HepG2 (cell line): Measurements from ENCODE around the gene FAM120B. TPM values are rescaled to one million over a fixed set of nuclear protein-coding genes. Genes with fewer than 3 reads are reported as not detected.

Source experiments
- MNT ChIP-seq: fragments of 450-650 bp; IDR thresholded peaks from 2 replicates; pipeline ENCODE4 v1.6.1; 2016
- MXI1 ChIP-seq: IDR thresholded peaks from 3 replicates; pipeline ENCODE4 v1.6.1; 2012; ENCODE audit warnings: low read depth, low read length, inconsistent platforms, borderline replicate concordance
- NRL ChIP-seq: sonication (generic); formaldehyde crosslinking; IDR thresholded peaks from 2 replicates; pipeline ENCODE4 v1.5.0; 2020; ENCODE audit warnings: missing genetic modification reagents, mild to moderate bottlenecking, moderate library complexity, borderline replicate concordance
- PAX8 ChIP-seq: sonication (generic); formaldehyde crosslinking; IDR thresholded peaks from 2 replicates; pipeline ENCODE4 v1.8.0; 2022; ENCODE audit warnings: mild to moderate bottlenecking, missing genetic modification reagents, borderline replicate concordance
- PPARG ChIP-seq: conservative IDR thresholded peaks from 2 replicates; pipeline ENCODE4 v1.6.1; 2016; ENCODE audit warnings: missing biosample characterization, missing genetic modification reagents
- RERE ChIP-seq: IDR thresholded peaks from 2 replicates; pipeline ENCODE4 v1.6.1; 2016; ENCODE audit warnings: low read depth, missing genetic modification reagents, missing compliant biosample characterization
- ZBTB14 ChIP-seq: sonication (generic); formaldehyde crosslinking; IDR thresholded peaks from 2 replicates; pipeline ENCODE4 v1.4.0; 2020; ENCODE audit warnings: missing genetic modification reagents
- ZNF274 ChIP-seq: sonication (generic); formaldehyde crosslinking; IDR thresholded peaks from 2 replicates; pipeline ENCODE4 v1.5.1; 2020; ENCODE audit warnings: mild to moderate bottlenecking, missing genetic modification reagents
- ZNF292 ChIP-seq: sonication (generic); formaldehyde crosslinking; IDR thresholded peaks from 2 replicates; pipeline ENCODE4 v1.8.1; 2022; ENCODE audit warnings: mild to moderate bottlenecking, low read depth, missing genetic modification reagents, borderline replicate concordance
- ZNF30 ChIP-seq: sonication (generic); formaldehyde crosslinking; IDR thresholded peaks from 2 replicates; pipeline ENCODE4 v1.5.0; 2020; ENCODE audit warnings: mild to moderate bottlenecking, missing genetic modification reagents
- ZNF431 ChIP-seq: sonication (generic); formaldehyde crosslinking; IDR thresholded peaks from 2 replicates; pipeline ENCODE4 v1.9.0; 2022; ENCODE audit warnings: missing genetic modification reagents, low read depth, mild to moderate bottlenecking, borderline replicate concordance
- ZNF687 ChIP-seq: sonication (generic); formaldehyde crosslinking; IDR thresholded peaks from 2 replicates; pipeline ENCODE4 v1.5.1; 2020; ENCODE audit warnings: mild to moderate bottlenecking, missing genetic modification reagents, moderate library complexity
- polyA plus RNA-seq, 8 experiments: library from polyadenylated mRNA; depleted of rRNA in 3 of 8; stranded (reverse) in 7 of 8; unstranded in 1 of 8; fragments of >200 nt; fragmentation: Illumina TruSeq in 4 of 8; extraction: Trizol in 4 of 8; gene quantifications; 2 replicates each; pipeline versions ENCODE4 v1.2.1 to v1.2.3, GENCODE V29; 2011 to 2016; ENCODE audit warnings: low read depth in 4 of 8, missing spikeins in 1 of 8, mixed read lengths in 1 of 8; ENCODE audit not compliant: insufficient read depth in 1 of 8
- total RNA-seq, 5 experiments: library from RNA; depleted of rRNA; stranded (reverse); fragments of >200 nt; fragmentation: Illumina TruSeq; extraction: Trizol; gene quantifications; 2 replicates each; pipeline ENCODE4 v1.2.3, GENCODE V29; 2016; ENCODE audit warnings: low read depth in 1 of 5

FAM120B gene
- total and polyA plus RNA-seq, 2 of the 13 experiments (the other 11 are each of a cell fraction or from before 2014, with no cell fraction given) = 9.2 to 10.7 TPM

GRCh38 chr6:170439366-170440361 lies 133.1 kb downstream of the FAM120B start (continued):
- TF ChIP-seq RERE = no peak
- no peak for TF ChIP-seq ZNF431 (CRISPR knock-in tag)
- no peak for TF ChIP-seq NRL (CRISPR knock-in tag)
- TF ChIP-seq ZNF292 = no peak
- no peak for TF ChIP-seq ZNF30 (CRISPR knock-in tag)
- 0 out of 2 replicates have a peak, but pooled peaks have one; percentile 40 for TF ChIP-seq ZNF274 (CRISPR knock-in tag)
- no peak for TF ChIP-seq MXI1
- TF ChIP-seq ZBTB14 (CRISPR knock-in tag) = no peak
- no peak for TF ChIP-seq PAX8 (CRISPR knock-in tag)
- TF ChIP-seq MNT = peak; percentile 89
- no peak for TF ChIP-seq PPARG (CRISPR knock-in tag)
- peak; percentile 24; the same call in 1 of the 2 replicates for TF ChIP-seq ZNF687 (CRISPR knock-in tag)
